ENCODE data around the gene GALNTL6.
"Not testable (repeated sequence)": the region's sequence is repeated elsewhere in the genome, so short reads cannot be mapped to it uniquely, and the experiment has no call there.

Gene GALNTL6

GRCh38 chr4:172686021-172686420 is 872.8 kb downstream of the GALNTL6 start:
- FAIRE-seq, result no peak

DNA sequence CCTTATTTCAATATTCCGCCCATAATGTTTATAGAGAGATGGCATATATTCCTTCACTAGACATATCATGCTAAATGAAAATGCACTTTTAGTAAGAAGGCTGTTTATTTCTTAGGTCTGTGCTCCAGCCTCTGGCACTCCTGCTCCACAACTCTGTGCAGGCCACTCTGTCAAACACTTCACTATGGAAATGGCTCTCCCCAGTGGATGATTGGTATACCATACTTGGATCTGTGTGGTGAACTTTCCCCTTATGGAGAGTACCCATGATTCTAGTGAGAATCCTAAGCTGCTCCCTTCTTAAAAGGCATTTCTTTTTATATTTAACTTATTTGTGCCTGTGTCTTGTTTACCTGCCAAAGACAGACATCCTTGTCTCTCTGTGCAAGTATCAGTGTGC is 875.3 kb downstream of the GALNTL6 start:
- no peak for FAIRE-seq

DNA sequence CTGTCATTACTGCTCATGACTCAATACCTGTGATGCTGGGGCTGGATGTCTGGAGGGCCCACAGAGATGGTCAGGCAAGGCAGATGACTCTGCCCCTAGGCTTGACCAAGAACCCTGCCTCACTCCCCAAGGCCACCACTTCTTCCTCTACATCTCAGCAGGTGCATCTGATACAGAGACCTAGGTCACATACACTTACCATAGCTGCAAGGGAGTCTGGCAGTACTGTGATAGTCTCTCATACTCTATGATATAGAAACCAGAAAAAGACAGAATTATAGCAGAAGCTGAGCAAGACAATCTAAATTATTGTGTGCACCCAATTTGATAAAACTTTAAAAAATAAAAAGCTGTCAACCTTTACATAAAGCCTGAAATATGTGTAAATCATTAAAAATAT is 878.3 kb downstream of the GALNTL6 start:
- FAIRE-seq, result no peak

DNA sequence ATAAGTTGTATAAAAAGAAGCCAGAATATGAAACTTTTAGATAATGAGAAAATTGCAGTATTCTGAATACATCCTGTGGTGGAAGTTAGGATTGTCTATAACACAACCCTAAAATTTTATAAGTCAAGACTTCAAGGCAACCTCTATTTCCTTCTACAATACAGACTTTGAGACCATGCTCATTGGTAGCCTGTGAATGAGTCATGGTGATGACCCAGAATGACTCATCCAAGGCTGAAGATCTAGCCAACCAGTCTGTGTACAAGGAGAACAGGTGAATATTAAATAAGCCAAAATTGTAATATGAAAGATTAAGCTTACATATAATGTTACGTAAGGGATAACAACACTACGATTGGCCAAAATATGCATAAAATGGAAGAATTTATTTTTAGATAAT is 879.5 kb downstream of the GALNTL6 start:
- FAIRE-seq, result no peak

DNA sequence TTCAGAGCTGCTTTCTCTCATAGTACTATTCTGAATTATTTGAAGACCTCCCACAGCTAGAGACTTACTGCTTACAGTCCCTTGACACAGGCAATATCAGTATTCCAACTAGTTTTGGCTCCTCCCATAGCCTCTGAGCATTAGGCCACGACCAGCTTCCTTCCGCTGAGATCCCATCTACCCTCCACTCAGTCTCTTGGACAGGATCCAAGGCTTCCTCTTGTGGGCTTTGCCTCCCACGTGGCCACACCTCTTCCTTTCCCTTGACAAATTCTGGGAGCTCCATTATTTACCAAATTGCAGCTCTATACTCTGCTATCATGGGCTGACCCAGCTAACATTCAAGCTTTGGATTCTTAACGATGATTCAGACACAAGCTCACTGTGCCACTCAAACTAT is 885.1 kb downstream of the GALNTL6 start:
- FAIRE-seq, result no peak

DNA sequence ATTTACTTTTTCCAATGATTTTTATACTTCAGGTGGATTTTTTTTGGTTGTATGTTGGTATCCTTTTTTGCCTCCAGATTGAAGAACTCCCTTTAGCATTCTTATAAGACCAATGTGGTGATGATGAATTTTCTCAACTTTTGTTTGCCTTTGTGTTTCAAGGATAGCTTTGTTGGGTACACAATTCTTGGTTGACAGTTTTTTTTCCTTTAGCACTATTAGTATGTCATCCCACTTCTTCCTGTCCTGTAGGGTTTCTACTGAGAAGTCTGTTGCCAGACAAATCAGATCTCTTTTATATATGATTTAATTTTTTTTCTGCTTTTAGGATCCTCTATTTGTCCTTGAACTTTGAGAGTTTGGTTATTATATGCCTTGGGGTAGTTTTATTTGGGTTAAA is 892.4 kb downstream of the GALNTL6 start:
- FAIRE-seq, result no peak

DNA sequence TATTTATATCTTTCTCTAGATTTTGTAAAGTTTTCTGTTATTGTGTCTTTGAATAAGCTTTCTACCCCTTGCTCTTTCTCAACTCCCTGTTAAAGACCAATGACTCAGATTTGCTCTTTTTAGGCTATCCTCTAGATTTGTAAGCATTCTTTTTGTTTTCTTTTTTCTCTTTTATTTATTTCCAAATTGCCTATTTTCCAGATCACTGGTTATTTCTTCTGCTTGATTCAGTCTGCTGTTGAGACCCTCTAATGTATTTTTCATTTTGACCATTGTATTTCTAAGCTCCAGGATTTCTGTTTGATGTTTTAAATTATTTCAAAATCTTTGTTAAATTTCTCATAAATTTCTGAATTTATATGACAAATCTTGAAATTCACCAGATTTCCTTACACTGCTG is 892.8 kb downstream of the GALNTL6 start:
- no peak for FAIRE-seq

GRCh38 chr4:172707622-172708021 is 894.4 kb downstream of the GALNTL6 start:
- no peak for FAIRE-seq

DNA sequence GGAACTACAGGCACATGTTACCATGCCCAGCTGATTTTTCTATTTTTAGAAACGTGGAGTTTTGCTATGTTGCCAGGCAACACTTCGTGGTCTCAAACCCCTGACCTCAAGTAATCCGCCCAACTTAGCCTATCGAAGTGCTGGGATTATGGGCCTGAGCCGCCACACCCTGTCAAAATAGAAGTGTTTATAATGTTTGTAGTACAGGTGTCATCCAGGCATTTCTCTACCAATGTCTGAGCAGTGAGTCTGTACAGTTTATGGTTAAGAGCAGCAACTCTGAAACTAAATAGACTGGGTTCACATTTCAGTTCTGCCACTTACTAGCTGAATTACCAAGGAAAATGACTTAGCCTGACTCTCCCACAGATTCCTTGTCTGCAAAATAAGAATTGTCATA is 895.0 kb downstream of the GALNTL6 start:
- no peak for FAIRE-seq

GRCh38 chr4:172709376-172709775 is 896.2 kb downstream of the GALNTL6 start:
- no peak for FAIRE-seq

DNA sequence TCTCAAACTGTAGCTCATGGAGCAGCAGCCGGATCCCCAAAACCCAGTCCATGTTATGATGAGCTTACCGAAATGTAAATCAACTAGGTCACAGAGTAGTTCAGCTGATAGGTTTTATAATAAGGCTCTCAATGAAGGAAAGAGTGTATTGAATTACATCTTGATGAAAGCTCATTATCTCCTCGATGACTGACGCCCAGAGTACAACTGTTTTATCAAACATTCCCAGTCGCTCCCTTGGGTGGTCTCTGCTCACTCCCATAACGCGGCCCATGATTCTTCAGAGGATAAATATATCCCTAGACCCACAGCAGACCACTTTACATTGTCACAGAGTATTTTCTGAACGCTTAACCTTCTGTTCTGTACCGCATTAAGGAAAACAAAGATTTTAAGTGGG is 903.1 kb downstream of the GALNTL6 start:
- no peak for FAIRE-seq

DNA sequence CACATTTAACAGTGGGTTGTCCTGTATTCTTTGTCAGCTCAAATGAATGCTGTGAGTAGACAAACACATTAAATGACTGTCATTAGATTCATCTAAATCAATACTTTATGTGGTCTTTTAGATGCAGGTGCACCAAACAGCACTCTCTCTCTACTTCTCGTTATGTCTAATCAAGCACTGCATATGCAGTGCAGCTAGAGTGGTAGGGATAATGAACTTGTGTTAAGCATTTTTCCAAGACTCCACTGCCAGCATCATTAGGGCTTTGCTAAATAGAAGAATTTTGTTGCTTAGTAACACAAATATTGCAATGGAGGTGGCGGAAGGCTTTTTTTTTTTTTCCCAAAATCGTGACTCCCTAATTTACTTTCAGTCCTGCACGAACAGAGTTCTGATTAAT is 908.5 kb downstream of the GALNTL6 start:
- no peak for FAIRE-seq

GRCh38 chr4:172725581-172725980 is 912.4 kb downstream of the GALNTL6 start:
- no peak for FAIRE-seq

GRCh38 chr4:172726001-172726423 is 912.8 kb downstream of the GALNTL6 start:
- FAIRE-seq, result no peak

- no peak for FAIRE-seq
These were observed 914.4 kb downstream of the GALNTL6 start for GRCh38 chr4:172727631-172728030.

- not testable (repeated sequence) for FAIRE-seq
These were observed 920.4 kb downstream of the GALNTL6 start for GRCh38 chr4:172733645-172734044.

GRCh38 chr4:172734555-172734954 is 921.4 kb downstream of the GALNTL6 start:
- FAIRE-seq, result no peak

GRCh38 chr4:172736046-172736445 is 922.8 kb downstream of the GALNTL6 start:
- FAIRE-seq, result no peak

- no peak for FAIRE-seq
These were observed 927.2 kb downstream of the GALNTL6 start for GRCh38 chr4:172740434-172740833.

- no peak for FAIRE-seq
These were observed 937.7 kb downstream of the GALNTL6 start for GRCh38 chr4:172750910-172751309.

DNA sequence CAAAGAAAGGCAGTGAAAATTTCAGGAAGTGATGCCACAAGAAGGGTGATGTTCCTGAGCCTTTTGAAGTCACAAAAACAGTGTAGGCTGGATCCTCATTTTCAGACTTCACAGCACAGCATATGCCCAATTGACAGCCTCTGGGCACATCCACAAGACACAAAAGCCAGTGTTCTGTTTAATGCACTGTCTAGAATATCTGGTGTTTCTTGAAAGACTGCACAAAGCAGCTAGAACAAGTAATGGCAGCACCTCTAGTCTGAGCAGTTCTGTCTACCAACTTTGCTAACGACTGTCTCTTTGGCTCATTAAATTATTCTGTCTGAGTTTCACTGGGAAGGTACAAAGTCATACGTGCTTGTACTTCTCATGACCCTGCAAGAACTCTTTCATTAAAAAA is 938.3 kb downstream of the GALNTL6 start:
- no peak for FAIRE-seq

DNA sequence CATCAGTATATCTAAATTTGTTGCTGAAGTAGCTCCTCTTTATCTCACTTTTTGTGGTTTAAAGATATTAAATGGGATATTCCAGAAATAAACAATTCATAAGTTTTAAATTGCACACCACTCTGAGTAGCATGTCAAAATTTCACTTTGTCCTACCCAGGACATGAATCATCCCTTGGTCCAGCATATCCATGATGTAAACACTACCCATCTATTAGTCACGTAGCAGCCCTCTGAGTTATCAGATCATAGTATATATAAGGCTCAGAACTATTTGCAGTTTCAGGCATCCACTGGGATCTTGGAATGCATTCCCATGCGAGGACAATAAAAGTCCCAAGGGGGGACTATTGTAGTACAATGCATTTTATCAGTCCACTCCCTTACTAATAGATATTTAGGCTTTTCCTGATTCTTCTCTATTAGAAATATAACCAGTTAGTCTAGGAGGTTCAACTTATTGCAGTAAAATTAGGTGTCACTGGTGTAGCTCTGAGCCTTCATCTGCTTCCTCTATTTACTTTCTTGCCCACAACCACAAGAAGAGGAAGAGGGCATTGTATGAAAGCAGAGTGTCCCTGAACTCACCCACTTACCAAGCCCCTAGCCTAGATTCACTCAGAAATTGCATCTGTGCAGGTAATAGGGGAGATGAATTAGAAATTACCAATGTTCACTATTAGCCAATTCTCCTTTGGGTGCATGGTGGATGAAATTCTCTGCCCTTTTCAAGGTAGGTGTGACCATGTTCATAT is 945.6 kb downstream of the GALNTL6 start:
- no peak for FAIRE-seq

DNA sequence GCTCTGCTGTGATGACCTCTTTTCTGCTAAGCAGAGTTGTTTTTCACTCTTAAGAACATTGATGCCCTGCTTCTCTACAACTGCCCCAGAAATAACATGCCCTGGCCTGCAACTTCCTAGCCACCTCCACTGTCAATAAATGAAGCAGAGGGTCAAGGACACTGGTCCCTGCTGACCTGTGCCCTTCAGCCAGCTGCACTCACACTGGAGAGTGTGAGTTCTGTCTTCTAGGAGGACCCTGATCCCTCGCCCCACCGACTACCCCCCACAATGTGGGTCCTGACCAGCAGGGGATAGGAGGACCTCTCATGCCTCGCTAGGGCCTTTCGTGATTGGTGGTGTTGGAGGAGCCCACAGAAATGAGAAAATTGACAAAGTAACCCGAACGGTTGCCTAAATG is 947.3 kb downstream of the GALNTL6 start:
- no peak for FAIRE-seq

- FAIRE-seq, result no peak
These were observed 949.7 kb downstream of the GALNTL6 start for GRCh38 chr4:172762895-172763294.

- FAIRE-seq, result no peak
These were observed 957.6 kb downstream of the GALNTL6 start for GRCh38 chr4:172770787-172771186.
